HG02840 (cell line): ENCODE data around the gene PIP4K2C.
"Not testable (repeated sequence)": the region's sequence is repeated elsewhere in the genome, so short reads cannot be mapped to it uniquely, and the experiment has no call there.

Source experiments
- ATAC-seq: cut with Tn5 transposase; IDR thresholded peaks from one replicate; pipeline ENCODE4 v1.9.1; 2021; ENCODE audit warnings: mild to moderate bottlenecking, moderate library complexity, moderate number of reproducible peaks; ENCODE audit not compliant: unreplicated experiment, low FRiP score

PIP4K2C gene

GRCh38 chr12:57583008-57583831 lies 7.8 kb upstream of the PIP4K2C start:
- no peak for ATAC-seq

GRCh38 chr12:57584050-57584449 lies 6.9 kb upstream of the PIP4K2C start:
- ATAC-seq, result no peak

- ATAC-seq, result no peak
These were observed 6.3 kb upstream of the PIP4K2C start for GRCh38 chr12:57584690-57585089.

- no peak for ATAC-seq
These were observed 5.8 kb upstream of the PIP4K2C start for GRCh38 chr12:57585156-57585555.

- ATAC-seq, result no peak
These were observed 4.9 kb upstream of the PIP4K2C start for GRCh38 chr12:57586128-57586527.

GRCh38 chr12:57586832-57587429 lies 4.1 kb upstream of the PIP4K2C start:
- no peak for ATAC-seq

GRCh38 chr12:57588951-57589610 lies 1.9 kb upstream of the PIP4K2C start:
- not testable (repeated sequence) for ATAC-seq

- no peak for ATAC-seq
These were observed 521 bp upstream of the PIP4K2C start for GRCh38 chr12:57590479-57590863.

GRCh38 chr12:57591782-57592325 lies 862 bp downstream of the PIP4K2C start:
- no peak for ATAC-seq

GRCh38 chr12:57592551-57593165 lies 1.7 kb downstream of the PIP4K2C start:
- no peak for ATAC-seq

- ATAC-seq, result no peak
These were observed 2.2 kb downstream of the PIP4K2C start for GRCh38 chr12:57593187-57593586.

- no peak for ATAC-seq
These were observed 9.4 kb downstream of the PIP4K2C start for GRCh38 chr12:57600395-57600794.

GRCh38 chr12:57602544-57602943 lies 11.6 kb downstream of the PIP4K2C start:
- no peak for ATAC-seq

- no peak for ATAC-seq
These were observed 12.3 kb downstream of the PIP4K2C start for GRCh38 chr12:57603324-57603723.

GRCh38 chr12:57603815-57604453 lies 12.9 kb downstream of the PIP4K2C start:
- ATAC-seq, result no peak

- no peak for ATAC-seq
These were observed 13.5 kb downstream of the PIP4K2C start, which contains the start of gene DTX3 for GRCh38 chr12:57604454-57604991. DTX3 (plus strand) TSS chr12:57604824; CDS start chr12:57606518, 1,694 bp downstream.

GRCh38 chr12:57604992-57605810 lies 14.2 kb downstream of the PIP4K2C start:
- no peak for ATAC-seq

- ATAC-seq, result no peak
These were observed 14.9 kb downstream of the PIP4K2C start for GRCh38 chr12:57605811-57606311.

GRCh38 chr12:57606399-57606798 lies 15.4 kb downstream of the PIP4K2C start:
- no peak for ATAC-seq
